Activated CD8-positive, alpha-beta memory T cell treated with anti-CD3 and anti-CD28 coated beads for 24 hours (primary cell): ENCODE data around the gene CNFN.

ENCODE experiments used
- DNase-seq: peaks from one replicate; pipeline ENCODE4 v3.0.0-alpha.2; 2020

Gene CNFN, protein sequence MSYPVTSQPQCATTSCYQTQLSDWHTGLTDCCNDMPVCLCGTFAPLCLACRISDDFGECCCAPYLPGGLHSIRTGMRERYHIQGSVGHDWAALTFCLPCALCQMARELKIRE

DNA sequence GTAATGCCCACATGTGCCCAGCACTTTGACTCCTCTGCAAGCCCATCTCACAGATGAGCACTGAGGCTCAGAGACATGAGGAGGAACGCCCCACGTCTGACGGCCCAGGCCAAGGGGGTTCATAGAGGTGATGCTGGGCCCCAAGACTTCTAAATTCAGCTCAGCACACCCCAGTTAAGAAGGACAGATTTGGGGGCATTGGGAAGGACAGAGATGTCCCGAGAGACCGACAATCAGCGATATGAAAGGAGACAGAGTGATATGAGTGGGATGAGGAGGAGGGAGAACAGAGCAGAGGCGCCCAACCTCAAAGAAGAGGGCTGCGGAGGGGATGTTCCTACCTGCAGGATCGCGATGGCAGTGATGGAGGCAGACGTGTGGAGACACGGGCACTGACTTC, at the start of gene CNFN:
TSS of gene CNFN (minus strand) at position 399 of the 400 bp plus-strand sequence. CDS start 1,260 bp downstream, outside the sequence.
- no peak for DNase-seq

DNA sequence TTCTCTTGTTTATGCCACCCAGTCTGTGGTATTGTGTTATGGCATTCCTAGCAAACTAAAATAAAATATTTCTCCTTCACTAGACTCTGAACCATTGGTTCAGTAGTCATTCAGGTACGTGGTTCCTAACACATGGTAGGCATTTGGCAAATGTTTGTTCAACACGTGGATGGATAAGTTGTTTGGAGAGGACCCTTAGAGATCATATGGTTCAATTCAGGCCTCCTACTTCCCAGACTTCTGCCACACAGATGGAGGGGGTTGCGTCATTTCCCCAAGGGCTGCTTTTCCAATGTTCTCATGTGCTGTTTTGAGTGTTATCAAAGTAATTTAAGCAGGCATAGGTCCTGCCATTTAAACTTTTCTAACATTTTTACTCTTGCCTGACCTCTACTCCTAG, 45.9 kb upstream of the CNFN start:
- DNase-seq: no peak

DNA sequence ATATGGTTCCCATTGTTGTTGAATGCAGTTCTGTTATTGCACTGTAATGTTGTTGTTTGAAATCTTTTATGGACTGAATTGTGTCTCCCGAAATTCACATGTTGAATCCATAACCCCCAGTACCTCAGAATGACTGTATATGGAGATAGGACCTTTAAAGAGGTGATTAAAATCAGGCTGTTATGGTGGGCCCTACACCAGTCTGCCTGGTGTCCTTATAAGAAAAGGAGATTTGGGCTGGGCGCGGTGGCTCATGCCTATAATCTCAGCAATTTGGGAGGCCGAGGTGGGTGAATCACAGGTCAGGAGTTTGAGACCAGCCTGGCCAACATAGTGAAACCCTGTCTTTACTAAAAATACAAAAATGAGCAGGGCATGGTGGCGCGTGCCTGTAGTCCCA, 45.2 kb upstream of the CNFN start:
- no peak for DNase-seq

DNA sequence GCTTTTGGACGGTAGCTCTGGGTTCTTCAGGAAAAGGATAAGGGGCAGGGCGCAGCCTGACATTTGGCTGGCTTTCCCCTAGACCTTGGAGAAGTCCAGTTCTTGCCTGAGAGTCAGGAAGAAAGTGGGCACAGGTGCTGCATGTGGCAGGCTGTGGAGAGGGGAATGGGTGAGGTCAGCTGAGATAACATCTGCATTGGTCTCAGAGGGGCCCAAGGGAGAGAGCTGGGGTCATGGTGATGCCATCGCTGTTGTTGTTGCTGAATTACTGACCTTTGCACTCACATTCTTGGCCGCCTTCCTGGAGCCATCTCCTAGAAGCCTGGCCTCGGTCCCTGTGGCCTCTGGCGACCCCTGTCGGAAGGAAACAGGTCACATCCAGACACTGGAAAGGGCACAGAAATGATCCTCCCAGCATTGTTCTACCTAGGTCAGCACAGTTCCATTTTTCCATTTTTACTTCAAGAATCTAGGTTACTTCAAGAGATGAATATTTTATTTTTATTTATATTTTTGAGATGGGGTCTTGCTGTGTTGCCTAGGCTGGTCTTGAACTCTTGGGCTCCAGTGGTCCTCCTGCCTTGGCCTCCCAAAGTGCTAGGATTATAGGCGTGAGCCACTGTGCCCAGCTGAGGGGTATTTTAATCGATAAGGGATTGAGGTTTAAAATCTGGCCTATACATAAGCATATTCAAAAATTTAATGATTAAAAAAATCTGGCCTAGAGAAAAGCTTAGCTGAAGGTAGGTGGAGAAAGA, 43.6 kb upstream of the CNFN start:
- DNase-seq: peak; percentile 81

DNA sequence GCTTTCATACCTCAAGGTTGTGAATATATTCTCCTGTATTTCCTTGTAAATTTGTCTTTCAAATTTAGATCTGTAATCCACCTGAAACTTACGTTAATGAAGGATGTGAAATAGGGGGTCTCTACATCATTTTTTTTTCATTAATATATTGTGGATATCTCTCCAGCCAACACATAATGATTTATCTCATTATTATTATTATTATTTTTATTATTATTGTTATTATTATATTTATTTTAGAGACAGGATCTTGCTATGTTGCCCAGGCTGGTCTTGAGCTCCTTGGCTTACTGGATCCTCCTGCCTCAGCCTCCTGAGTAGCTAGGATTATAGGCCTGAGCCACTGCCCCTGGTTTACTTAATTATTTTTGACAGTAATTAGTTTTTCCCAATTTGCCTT, 41.4 kb upstream of the CNFN start:
- no peak for DNase-seq

DNA sequence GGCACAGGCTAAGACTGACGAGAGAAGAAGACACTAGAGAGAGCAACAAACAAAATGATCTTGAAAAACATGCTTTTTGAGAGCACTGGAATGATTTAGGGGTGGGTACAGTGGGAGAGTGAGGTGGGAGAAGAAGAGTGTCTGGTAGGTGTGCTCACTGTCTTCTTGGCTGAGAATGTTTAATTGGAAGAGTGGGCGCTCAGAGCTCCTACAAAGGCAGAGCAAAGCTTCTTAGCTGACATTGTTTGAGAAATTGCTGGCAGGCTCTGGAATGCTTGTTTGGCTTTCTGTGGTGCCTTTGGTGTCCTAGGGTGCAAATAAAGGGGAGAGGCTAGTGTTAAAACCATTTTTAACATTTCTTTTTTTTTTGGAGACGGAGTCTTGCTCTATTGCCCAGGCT, 38.6 kb upstream of the CNFN start:
- DNase-seq: no peak

DNA sequence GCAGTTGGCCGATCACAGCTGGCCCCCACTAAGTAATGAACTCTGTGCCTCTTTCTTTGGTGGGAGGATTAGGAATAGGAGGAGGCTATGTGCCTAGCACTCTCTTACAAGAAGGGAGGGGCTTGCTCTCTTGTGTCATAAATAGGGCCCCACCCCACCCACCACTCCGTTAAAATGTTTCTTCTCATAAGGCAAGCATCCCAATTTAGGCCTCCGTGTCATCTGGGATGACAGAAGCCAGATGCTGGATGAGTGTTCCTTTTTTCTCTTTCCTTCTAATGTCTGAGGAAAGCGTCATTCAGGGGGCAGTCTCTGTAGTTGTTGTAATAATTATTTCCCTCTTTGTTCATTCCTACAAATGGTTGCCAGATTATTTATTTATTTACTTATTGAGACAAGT, 37.2 kb upstream of the CNFN start, which contains the start of gene LIPE:
TSS of gene LIPE (minus strand) at position 76 of the 400 bp plus-strand sequence. CDS start 239 bp downstream, outside the sequence.
- no peak for DNase-seq

DNA sequence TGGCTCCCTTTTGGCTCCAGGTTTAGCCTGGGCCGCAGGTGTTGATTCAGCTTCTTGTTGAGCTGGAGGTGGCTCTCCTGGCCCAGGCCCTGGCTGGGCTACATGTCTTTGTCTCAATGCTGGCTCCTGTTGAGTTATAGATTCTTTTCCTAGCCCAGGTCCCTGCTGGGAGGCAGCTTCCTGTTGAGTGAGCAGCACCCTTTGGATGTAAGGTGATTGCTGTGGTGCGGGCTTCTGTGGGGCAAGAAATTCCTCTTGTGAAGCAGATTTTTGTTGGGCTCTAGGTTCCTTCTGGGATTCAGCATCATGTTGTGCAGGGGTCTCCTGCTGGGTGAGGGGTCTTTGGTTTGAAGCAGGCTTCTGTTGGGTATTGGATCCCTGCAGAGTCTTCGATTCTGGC, 36.5 kb upstream of the CNFN start:
- no peak for DNase-seq

DNA sequence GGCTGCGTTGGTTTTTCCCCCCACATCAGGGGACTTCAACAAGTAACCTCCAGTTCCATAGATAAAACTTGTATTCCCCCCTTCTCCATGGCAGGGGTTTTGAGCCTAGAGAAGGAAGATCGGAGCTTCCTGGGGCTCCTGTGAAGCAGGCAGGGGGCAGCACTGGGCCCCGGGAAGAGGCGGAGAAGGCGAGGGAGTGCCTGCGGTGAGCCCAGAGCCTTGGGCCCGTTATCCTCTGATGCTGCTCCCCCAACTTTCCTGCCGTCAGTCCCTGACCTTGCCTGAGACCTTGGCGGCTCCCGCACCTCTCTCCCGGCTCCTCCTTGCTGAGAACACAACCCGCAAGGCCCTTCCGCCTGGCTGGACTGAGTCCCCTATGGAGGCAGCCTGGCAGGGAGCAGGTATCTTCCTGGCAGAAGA, 34.6 kb upstream of the CNFN start:
- DNase-seq: no peak

DNA sequence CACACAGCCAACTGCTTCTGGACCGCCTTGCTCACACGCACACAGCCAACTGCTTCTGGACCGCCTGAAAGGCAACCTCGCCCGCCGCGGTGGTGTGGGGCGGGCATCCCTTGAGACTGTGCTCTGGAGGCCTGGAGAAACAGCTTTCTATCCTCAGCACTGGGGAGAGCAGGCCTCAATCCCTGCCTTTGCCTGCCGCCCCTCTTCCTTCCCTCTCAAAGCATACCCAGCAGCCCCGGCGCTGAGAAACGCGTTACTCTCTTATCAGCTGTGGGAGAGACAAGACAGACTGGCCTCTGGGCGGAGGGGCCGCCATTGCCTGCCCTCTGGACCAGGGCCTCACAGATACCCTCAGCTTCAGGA, 34.2 kb upstream of the CNFN start:
- DNase-seq: no peak

DNA sequence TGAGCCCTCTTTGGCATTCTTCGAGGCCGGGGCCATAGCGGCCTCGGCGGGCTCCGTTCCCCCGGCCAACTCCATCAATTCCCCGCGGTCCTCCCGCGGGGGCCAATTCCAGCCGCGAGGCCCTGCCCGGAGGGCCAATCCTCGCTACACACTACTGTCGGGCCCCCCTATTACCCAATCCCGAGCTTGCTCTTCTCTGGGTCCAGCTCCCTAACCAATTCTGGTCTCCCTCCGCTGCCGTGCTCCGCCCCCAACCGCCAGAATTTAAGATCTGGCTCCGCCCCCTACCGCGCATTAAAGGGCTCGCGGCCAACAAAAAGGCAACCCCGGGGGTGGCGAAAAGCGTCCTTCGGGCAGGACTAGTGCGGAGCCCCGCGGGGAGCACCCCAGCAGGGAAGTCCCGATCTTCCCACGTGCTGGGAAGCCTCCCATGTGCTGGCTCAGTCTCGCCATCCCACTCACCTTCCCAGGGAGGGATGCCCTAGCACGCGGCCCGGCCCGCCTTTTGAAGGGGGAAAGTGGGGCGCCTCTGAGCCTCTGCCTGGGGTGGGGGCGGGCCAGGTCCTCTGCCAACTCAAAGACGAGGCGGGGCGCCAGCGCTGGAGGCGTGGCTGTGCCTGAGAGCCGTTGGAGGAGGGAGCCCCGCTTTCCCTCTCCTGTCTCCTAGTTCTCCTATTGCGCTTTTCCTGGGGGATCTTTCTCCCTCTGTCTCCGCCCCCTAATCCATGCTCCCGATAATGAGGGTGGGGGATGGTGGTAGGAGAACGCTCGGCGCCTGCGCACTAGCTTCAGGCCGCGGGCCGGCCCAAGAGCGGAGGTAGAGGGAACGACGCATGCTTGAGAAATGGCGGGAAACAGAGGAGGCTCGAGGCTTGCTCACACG, 33.6 kb upstream of the CNFN start:
- peak; percentile 99 for DNase-seq

DNA sequence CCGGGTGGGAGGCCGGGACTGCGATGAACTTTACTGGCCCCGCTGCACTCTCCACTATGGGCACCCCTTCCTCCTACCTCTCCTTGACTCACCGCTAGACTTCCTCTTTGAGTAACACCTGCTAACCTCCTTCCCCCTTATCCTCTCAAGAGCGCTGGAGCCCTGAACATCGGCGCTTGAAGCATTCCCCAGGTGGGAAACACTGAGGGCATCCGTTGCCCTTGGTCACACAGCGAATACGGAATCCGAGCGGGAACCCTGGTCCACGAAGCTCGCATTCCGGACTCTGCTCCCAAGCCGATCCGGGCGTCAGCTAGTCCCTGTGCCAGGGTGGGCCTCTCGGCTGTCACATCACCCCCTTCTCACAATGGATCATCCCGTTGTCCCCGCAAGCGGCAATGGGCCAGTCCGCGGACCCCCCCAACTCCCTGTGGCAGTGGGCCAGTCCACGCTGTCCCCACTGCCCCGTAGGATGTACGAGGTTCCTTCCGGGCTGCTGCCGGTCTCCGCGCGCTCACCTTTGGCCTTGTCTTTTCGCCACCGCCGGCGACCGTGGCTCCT, 32.9 kb upstream of the CNFN start:
- no peak for DNase-seq

DNA sequence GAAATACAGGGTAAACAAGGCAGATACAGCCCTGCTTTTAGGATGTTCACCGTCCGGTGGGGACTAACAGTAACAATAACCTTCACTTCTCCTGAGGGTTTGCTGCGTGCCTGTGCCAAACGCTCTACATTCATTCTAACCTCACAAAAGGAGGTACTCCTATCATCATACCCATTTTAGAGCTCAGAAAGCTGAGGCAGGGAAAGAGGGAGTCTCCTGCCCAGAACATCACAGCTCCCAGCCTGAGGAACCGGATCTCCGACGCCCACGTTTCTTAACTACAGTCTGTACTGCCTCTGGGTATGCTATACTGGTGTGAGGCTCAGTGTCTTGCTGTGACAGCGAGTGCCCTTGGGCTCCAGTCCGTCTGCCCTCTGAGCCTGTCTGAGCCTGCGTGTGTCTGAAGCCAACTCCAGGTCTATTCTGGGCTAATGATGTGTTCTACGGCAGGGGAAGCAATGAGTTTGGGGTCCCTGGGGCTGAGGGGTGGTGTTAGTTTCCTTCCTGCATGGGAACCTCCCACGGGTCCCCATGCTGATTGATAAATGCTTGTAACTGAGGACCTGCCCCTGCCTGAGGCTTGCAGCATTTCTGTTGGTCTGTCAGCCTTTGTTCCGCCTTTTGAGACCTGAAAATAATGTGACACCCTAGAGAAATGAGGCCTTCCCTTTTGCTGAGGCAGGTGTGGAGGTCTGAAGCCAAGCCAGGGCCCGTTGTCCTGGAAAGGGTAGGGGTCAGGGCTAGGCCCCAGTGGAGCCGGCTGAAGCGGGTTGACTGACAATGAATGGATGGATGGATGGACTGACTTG, 32.2 kb upstream of the CNFN start:
- DNase-seq: no peak

DNA sequence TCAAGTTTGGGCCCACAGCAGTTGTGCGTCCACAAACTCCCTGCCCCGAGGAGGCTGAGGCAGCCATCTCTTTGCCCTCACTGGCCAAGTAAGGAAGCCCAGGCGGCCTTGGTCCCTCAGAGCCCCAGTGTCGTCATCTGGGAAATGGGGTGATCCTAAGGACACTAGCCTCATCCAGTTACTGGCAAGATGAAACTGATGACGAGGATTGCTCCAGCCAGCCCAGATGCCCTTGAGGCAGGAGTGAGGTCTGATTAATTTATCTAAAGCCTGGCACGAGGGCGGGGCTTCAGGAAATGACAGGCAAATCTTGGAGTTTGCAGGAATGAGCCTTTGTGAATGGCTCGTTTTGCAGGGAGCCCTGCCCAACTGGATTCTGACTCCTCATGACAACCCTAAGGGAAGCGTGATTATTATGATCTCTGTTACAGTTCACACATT, 31.5 kb upstream of the CNFN start:
- DNase-seq: no peak

DNA sequence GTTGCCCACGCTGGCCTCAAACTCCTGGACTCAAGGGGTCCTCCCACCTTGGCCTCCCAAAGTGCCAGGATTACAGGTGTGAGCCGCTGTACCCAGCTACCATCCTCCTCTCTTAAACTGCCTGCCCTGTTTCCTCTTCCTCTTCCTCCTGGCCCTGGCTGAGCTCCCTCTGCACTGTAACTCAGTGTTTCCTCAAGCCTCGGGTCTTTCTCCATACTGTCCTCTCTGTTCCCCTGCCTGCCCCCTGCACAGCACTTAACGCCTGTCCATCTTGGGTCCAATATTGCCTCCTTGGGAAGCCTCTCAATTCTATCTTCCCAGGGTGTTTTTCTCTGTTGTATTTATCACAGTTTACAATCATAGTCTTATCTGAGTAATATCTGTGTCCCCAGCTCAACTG, 31.0 kb upstream of the CNFN start:
- DNase-seq: no peak

DNA sequence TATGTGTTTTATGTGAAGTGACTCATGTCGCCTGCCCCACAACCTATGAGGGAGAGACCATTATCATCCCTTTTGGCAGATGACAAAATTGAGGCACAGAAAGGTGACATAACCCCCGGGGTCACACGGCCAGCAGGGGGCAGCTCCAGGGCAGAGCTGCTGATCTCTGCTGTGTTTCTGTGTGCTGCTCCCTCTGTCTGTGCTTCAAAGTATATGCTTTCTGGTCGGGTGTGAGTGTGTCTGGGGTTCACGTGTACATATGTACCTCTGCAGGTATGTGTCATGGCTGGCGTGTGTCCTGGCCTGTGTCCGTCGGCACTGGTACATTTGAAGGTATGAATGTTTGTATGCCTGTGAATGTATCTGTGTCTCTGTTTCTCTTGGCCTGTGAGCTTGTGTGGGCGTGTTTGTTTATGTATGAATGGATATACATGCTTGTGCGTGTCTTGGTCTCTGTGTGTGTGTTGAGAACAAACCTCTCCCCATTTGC, 30.0 kb upstream of the CNFN start:
- DNase-seq: peak; percentile 84

DNA sequence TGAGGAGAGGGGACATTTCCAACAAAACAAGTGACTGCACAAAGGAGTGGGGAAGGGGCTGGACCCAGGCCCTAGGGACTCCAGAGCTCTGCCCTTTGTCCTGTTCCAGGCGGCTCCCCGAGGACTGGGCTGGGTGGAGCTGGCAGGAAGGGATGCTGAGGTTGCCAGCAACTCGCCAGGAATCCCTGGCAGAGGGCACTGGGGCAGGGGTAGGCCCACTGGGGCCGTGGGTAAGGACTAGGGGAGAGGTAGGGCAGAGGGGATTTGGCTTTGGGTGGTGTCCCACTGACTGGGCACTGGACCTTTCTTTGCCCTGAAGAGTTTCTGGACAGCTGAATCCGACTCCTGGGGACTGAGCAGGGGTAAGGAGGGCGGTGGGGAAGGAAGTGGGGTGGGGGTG, 29.2 kb upstream of the CNFN start:
- no peak for DNase-seq

DNA sequence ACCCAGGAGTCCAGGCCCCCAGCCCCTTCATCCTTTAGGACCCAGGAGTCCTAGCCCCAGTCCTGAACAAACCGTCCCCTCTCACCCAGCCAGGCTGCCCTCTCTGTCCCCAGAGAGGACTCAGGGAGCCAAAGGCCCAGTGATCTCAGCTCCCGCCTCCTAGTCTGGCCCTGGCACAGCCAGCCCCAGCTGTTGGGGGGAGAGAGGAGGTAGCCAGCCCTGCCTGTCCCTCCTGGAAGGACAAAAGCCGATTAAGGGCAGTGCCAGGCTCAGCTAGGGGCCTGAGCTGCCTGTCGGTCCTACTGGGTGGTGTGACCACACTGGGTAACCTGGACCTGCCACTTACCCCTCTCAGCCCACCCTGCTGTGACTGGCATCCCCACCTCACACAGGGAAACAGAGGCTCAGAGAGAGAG, 22.6 kb upstream of the CNFN start:
- DNase-seq: no peak

DNA sequence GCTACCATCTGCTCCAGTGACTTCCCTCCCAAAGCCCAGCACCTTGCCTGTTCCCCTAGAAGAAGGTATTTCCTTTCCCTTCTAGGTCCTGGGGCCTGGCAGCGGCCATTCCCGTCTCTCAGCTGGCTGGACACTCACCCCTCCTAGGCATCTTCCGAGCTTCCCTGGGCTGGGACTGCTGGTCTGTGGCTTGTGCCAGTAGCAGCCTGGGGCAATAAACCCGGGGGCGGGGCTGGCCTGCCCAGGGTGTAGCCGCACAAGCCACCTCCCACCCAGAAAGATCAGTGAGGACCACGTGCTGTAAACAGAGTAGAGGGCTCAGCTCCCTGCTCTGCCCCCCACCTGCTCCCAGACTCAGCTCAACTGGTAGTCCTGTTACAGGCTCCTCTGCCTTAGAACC, 22.1 kb upstream of the CNFN start:
- DNase-seq: no peak

DNA sequence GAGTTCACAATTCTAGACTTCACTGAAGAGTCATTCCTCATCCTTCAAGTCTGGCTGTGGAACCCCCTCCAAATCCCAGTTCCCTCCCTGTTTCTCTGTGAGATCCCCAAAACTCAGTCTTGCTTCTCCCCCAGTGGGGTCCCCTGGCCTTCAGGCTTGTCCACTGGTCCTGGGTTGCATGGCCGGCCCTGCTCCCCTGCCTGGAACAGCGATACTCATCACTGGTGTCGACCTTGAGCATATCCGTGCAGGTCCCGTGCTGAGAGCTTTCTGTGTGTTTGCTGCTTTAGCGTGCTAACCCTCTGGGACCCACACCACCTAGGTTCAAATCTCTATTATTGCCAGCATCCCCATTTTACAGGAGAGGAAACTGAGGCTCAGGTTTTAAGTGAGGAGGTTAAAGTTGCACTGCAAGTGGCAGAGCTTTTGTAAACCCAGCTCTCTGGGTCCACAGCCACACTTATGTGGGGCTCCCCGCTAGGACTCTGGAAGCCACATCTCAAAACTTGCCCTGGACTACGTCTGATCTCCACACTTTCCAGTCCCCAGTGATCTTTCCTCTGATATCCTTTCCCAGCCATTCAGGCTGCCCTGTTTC, 21.6 kb upstream of the CNFN start:
- DNase-seq: no peak

DNA sequence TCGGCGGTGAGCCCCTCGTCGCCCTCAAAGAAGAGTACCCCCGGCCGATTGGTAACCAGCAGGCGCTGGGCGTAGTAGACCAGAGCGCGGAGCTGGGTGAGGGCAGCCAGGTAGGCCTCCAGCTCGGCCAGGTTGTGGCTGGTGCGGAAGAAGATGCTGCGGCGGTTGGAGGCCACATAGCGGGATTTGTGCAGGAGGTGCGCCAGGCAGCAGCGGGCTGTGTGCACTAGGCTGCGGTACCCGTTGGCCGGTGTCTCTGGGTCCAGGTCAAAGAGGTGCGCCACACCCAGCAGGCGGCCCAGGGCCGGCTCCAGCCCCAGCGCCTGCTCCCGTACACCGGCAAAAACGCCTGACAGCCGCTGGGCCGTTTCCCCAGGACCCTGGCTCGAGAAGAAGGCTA, 20.3 kb upstream of the CNFN start:
- DNase-seq: no peak

DNA sequence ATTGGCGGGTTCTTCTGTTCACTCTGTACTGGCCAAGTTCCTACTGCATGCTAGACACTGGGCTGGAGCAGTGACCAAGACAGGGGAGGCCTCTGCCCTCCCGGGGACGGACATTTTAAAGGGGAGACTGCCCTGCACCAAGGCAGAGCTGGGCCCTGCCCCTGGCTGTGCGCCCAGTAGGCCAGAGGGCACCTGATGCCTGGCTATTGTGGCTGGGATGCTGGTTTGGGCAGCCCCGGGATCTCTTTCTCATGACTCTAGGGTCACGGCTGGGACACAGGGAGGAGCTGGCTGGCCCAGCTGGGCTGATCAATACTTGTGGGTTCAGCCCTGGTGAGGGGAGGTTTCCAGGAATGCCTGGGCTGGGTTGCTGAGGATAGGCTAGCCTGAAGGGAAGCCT, 19.4 kb upstream of the CNFN start:
- DNase-seq: no peak
